CD4-positive, alpha-beta T cell treated with Interleukin-21 for 1 hour (primary cell): ENCODE measurements around the gene ZNF462.
"Not testable (repeated sequence)": the region's sequence is repeated elsewhere in the genome, so short reads cannot be mapped to it uniquely, and the experiment has no call there.

Experiments used
- DNase-seq: peaks from one replicate; pipeline ENCODE4 v3.0.0-alpha.2; 2020

The ZNF462 gene, protein sequence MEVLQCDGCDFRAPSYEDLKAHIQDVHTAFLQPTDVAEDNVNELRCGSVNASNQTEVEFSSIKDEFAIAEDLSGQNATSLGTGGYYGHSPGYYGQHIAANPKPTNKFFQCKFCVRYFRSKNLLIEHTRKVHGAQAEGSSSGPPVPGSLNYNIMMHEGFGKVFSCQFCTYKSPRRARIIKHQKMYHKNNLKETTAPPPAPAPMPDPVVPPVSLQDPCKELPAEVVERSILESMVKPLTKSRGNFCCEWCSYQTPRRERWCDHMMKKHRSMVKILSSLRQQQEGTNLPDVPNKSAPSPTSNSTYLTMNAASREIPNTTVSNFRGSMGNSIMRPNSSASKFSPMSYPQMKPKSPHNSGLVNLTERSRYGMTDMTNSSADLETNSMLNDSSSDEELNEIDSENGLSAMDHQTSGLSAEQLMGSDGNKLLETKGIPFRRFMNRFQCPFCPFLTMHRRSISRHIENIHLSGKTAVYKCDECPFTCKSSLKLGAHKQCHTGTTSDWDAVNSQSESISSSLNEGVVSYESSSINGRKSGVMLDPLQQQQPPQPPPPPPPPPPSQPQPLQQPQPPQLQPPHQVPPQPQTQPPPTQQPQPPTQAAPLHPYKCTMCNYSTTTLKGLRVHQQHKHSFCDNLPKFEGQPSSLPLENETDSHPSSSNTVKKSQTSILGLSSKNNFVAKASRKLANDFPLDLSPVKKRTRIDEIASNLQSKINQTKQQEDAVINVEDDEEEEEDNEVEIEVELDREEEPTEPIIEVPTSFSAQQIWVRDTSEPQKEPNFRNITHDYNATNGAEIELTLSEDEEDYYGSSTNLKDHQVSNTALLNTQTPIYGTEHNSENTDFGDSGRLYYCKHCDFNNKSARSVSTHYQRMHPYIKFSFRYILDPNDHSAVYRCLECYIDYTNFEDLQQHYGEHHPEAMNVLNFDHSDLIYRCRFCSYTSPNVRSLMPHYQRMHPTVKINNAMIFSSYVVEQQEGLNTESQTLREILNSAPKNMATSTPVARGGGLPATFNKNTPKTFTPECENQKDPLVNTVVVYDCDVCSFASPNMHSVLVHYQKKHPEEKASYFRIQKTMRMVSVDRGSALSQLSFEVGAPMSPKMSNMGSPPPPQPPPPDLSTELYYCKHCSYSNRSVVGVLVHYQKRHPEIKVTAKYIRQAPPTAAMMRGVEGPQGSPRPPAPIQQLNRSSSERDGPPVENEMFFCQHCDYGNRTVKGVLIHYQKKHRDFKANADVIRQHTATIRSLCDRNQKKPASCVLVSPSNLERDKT (N-terminal part only)

GRCh38 chr9:106862821-106863720 is at the start of gene ZNF462:
Gene ZNF462, plus strand, starts transcription at chr9:106863166. Its CDS starts 60,218 bp downstream, at chr9:106923384.
- DNase-seq, result no peak

DNA sequence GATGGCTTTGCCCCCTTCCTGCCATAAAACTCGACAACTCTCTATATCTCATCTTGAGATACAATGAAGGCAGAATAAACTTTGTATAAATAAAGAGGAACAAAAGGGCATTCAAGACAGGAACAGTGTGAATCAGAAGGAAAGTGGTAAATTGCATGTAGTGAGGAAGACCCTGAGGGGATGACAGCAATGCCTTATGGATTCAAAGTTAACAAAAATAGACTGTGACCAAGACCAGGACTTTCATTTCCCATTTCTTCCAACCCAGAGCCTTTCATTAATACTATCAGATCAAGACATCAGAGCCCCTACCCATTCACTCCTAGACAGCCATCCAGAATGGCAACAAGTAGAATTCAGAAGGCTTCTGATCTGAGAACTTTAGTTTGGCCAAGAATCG is 46.4 kb upstream of the ZNF462 start:
- no peak for DNase-seq

GRCh38 chr9:106818034-106818433 is 44.9 kb upstream of the ZNF462 start:
- no peak for DNase-seq

DNA sequence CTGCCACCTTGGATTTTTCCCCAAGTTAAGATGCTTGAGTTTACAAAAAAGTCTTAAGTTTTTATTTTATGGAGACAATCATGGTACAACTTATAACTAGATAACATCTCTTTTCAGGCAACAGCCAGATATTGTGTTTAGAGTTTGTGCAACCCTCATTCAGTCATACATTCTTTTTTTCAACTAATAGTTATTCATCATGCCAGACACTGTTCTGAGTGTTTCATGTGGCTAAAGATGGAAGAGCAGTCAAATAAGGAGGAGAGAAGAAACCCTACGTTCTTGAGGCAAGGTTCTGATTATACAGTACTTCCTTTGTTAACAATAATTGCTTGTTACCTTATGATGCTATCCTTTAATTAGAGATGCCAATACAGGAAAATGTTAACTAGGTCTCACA is 42.1 kb upstream of the ZNF462 start:
- no peak for DNase-seq

GRCh38 chr9:106828070-106828469 is 34.9 kb upstream of the ZNF462 start:
- no peak for DNase-seq

DNA sequence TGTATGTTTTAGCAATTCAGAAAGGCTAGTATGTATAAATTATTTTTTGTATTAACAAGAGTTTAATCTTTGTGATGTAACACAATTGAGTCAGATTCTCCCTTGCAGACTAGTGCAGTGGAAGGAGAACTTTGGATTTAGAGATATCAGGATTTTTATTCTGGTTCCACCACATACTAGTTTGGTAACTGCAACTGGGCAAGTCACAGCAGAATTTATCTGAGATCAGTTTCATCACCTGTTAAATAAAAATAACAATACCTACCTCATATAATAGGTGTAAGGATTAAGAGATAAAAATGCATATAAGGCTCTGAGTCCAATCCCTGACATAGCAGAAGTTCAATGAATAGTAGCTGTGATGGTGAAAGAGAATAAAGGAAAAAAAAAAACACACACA is 34.0 kb upstream of the ZNF462 start:
- no peak for DNase-seq

DNA sequence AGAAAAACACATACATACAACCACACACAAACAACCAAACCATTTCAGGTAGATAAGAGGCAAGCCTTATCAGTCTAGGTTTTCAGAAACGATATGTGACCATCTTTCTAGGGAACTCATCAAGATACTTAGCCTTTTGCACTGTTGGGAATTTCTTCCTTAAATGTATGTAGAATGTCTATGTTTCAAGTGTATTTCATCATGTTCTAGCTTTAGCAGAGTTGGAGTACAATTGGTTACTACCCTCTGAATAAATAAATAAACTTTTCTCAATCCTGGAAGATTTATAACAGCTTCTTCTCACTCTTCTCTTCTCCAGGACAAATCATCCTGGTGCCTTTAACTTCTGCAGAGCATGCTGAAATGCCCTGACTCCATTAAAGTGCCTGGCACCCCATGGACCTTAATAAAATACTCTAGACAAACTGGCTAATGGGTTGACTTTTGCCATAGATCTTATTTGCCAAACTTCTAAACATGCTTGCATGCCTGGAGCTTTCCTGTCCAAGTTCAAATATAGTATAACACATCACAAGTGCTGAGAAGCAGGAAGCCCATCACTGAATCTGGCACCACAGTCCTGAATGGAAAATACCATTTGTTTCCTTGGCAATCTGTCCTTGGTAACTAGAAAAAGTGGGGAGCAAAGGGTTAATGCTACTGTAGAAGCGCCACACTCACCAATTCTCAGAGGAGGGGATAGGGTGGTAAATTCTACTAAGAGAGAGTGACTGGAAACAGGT is 33.1 kb upstream of the ZNF462 start:
- no peak for DNase-seq

- DNase-seq, result no peak
Observed at GRCh38 chr9:106830527-106831150, 32.3 kb upstream of the ZNF462 start.

DNA sequence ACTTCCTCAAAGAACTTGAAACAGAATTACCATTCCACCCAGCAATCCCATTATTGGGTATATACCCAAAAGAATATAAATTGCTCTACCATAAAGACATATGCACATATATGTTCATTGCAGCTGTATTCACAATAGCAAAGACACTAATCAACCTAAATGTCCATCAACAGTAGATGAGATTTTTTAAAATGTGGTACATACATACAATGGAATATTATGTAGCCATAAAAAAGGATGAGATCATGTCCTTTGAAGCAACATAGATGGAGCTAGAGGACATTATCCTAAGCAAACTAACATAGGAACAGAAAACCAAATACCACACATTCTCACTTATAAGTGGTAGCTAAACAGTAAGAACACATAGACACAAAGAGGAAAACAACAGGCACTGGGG is 28.1 kb upstream of the ZNF462 start:
- DNase-seq, result no peak

DNA sequence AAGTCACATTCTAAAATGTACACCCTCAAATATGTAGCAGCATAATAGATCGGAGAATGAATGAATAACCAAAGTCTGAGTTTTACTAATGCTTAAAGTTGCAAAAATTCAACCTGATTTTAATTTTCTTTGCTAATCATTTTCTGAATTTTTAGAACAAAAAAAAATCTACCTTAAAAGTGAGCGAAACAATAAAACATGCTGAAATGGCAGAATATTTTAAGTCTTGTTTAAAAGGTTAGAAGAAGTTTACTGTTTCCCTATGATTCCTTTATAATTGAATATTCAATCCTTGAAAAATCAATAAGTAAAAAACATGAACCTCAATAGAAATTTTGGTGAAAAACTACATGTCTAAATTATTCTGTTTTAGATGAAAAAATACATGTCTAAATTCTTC is 27.1 kb upstream of the ZNF462 start:
- DNase-seq, result no peak

DNA sequence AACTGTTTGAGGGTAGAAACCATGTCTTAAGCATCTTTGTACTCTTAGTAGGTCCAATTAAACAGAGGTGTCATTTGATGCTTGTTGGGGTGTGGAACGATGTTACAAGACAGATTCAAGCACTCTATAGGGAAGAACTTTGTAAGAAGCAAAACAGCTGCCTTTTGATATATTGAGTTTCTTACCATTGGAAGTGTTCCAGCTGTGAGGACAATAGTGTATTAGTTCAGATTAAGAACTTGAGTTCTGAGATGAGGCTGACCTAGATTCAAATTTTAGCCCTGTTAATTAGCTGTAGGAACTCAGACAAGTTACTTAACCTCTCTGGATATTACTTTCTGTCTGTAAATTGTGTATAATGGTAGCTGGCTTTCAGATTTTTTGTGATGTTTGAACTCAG is 19.6 kb upstream of the ZNF462 start:
- no peak for DNase-seq

DNA sequence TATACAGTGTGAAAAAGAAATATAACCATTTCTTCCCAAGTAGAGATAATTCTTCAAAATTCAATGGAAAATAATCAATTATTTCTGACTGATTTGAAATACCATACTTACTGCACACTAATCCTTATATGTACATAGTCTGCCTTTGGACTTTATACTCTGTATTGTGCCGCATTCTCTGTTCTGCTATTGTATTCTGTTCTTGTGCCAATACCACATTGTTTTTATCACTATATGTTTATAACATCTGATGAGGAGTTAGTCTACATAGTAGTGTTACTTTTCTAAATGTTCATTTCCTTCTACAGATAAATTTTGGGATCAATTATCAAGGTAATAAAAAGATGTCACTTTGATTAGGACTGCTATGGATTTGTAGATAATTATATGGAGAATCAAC is 16.7 kb upstream of the ZNF462 start:
- DNase-seq, result no peak

- no peak for DNase-seq
Observed at GRCh38 chr9:106846857-106847256, 16.1 kb upstream of the ZNF462 start.

- not testable (repeated sequence) for DNase-seq
Observed at GRCh38 chr9:106851640-106852039, 11.3 kb upstream of the ZNF462 start.

GRCh38 chr9:106857811-106858470 is 5.0 kb upstream of the ZNF462 start:
- no peak for DNase-seq

- DNase-seq, result no peak
Observed at GRCh38 chr9:106859957-106860720, 2.8 kb upstream of the ZNF462 start.

DNA sequence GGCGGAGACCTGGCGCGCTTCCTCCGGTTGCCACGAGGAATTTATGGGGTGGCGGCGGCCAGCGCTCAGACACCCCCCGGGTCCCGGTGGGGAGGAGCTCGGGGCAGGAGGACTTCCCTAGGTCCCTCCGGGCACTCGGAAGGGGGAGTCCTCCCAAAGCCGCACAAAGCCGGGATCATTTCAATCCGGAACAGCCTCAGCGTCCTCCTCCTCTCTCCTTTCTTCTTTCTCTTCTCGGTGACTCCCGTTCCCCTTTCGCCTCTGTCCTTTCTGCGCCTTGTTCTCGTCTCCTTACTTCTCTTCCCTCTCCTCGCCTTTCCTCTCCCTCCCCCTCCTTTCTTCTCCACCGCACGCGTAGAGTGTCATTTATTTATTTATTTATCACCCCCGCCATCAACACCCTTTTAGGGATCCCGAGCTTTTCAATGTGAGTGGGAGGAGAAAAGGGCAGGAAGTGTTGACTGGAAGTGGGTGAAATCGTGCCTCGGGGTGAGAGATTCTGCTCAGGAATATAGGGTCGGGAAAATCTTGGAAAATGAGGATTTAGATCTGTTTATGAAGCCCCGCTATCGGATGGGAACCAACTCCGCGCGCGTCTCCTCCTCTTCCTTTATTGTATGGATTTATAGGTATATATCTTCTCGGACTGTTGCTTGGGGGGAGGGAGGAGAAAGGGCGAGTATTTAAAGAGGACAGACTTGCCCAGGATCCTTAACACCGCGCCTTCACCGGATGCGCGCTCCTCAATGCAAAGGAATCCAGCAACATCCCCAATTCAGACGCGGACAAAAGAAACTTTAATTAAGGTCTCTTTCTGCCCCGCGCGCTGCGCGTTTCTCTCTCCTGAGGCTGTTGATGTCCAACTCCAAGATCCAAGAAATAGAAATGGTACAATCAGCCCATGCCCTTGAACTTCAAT is 2.0 kb upstream of the ZNF462 start:
- DNase-seq, result no peak

GRCh38 chr9:106861640-106862109 is 1.3 kb upstream of the ZNF462 start:
- DNase-seq, result no peak
